GM21737 (cell line): ENCODE measurements around the gene INTS6.
A peak's percentile ranks its signal among the peaks of the same experiment; 100 is the strongest.

ENCODE experiments used
- ATAC-seq: cut with Tn5 transposase; IDR thresholded peaks from one replicate; pipeline ENCODE4 v1.9.1; 2021; ENCODE audit warnings: mild to moderate bottlenecking, moderate library complexity; ENCODE audit not compliant: unreplicated experiment

INTS6 gene

GRCh38 chr13:51452361-51453206 is at the start of gene INTS6:
INTS6 (minus strand) TSS chr13:51453036; CDS start chr13:51452525, 511 bp downstream.
- ATAC-seq, result peak; percentile 66

- ATAC-seq, result peak; percentile 90
Measured at GRCh38 chr13:51502153-51502651, 49.4 kb upstream of the INTS6 start.

- no peak for ATAC-seq
Measured at GRCh38 chr13:51501592-51502152, 48.8 kb upstream of the INTS6 start.

GRCh38 chr13:51501096-51501495 is 48.3 kb upstream of the INTS6 start:
- ATAC-seq, result no peak

- ATAC-seq, result no peak
Measured at GRCh38 chr13:51500687-51501086, 47.9 kb upstream of the INTS6 start.

- ATAC-seq, result no peak
Measured at GRCh38 chr13:51499841-51500240, 47.0 kb upstream of the INTS6 start.

- ATAC-seq, result no peak
Measured at GRCh38 chr13:51495316-51495715, 42.5 kb upstream of the INTS6 start.

GRCh38 chr13:51494156-51494555 is 41.3 kb upstream of the INTS6 start:
- no peak for ATAC-seq

- no peak for ATAC-seq
Measured at GRCh38 chr13:51488212-51488611, 35.4 kb upstream of the INTS6 start.

GRCh38 chr13:51481656-51482055 is 28.8 kb upstream of the INTS6 start:
- ATAC-seq, result no peak

GRCh38 chr13:51479199-51479523 is 26.3 kb upstream of the INTS6 start:
- no peak for ATAC-seq

- no peak for ATAC-seq
Measured at GRCh38 chr13:51478418-51479198, 25.8 kb upstream of the INTS6 start.

- ATAC-seq, result no peak
Measured at GRCh38 chr13:51477653-51478324, 25.0 kb upstream of the INTS6 start.

- ATAC-seq, result no peak
Measured at GRCh38 chr13:51477149-51477548, 24.3 kb upstream of the INTS6 start.

GRCh38 chr13:51475727-51476501 is 23.1 kb upstream of the INTS6 start:
- no peak for ATAC-seq

GRCh38 chr13:51469790-51470189 is 17.0 kb upstream of the INTS6 start:
- ATAC-seq, result no peak

- no peak for ATAC-seq
Measured at GRCh38 chr13:51467730-51468129, 14.9 kb upstream of the INTS6 start.

GRCh38 chr13:51465124-51465523 is 12.3 kb upstream of the INTS6 start:
- no peak for ATAC-seq

- no peak for ATAC-seq
Measured at GRCh38 chr13:51457086-51457815, 4.4 kb upstream of the INTS6 start.

- no peak for ATAC-seq
Measured at GRCh38 chr13:51456510-51456909, 3.7 kb upstream of the INTS6 start.
